GM21381 (cell line): ENCODE measurements around the gene FALEC.
"Not testable (repeated sequence)": the region's sequence is repeated elsewhere in the genome, so short reads cannot be mapped to it uniquely, and the experiment has no call there.

Experiments used
- ATAC-seq: cut with Tn5 transposase; IDR thresholded peaks from one replicate; pipeline ENCODE4 v1.9.1; 2021; ENCODE audit warnings: mild to moderate bottlenecking, moderate library complexity; ENCODE audit not compliant: unreplicated experiment

The FALEC gene

DNA sequence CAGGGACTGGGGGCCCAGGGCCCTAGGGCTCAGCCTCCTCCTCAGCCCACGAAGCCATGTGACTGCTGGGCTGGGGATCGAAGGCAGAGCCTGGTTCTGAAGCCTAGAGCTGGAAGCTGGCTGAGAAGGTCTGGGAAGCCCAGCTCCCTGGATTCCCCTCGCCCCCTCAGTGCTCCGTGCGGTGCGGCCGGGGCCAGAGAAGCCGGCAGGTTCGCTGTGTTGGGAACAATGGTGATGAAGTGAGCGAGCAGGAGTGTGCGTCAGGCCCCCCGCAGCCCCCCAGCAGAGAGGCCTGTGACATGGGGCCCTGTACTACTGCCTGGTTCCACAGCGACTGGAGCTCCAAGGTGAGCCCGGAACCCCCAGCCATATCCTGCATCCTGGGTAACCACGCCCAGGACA lies 42.8 kb downstream of the FALEC start:
- no peak for ATAC-seq

- no peak for ATAC-seq
These were observed 43.5 kb downstream of the FALEC start for GRCh38 chr1:150558761-150559655.

- ATAC-seq = no peak
These were observed 44.1 kb downstream of the FALEC start for GRCh38 chr1:150559656-150560010.

DNA sequence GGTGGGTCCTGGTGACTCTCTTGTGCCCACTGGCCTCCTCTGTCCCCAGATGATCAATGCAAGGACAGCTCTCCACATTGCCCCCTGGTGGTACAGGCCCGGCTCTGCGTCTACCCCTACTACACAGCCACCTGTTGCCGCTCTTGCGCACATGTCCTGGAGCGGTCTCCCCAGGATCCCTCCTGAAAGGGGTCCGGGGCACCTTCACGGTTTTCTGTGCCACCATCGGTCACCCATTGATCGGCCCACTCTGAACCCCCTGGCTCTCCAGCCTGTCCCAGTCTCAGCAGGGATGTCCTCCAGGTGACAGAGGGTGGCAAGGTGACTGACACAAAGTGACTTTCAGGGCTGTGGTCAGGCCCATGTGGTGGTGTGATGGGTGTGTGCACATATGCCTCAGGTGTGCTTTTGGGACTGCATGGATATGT lies 44.5 kb downstream of the FALEC start:
- no peak for ATAC-seq

DNA sequence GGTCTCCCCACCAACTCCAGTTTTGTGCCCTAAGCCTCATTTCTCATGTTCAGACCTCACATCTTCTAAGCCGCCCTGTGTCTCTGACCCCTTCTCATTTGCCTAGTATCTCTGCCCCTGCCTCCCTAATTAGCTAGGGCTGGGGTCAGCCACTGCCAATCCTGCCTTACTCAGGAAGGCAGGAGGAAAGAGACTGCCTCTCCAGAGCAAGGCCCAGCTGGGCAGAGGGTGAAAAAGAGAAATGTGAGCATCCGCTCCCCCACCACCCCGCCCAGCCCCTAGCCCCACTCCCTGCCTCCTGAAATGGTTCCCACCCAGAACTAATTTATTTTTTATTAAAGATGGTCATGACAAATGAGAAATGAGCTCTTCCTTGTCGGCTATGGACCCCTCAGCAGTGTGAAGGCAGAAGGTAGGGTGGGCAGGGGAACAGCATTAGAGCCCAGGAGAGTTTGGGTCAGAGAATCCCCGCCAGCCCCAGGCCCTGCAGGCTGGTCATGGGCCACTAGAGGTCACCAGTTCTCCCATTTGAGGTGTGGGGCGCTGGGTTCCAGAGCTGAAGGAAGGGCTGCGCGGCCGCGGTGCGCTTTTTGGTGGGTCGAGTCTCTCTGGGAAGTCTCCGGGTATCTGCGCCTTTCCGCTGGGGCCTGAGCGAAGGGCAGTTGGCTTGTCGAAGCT lies 45.2 kb downstream of the FALEC start:
- ATAC-seq = peak; percentile 23

DNA sequence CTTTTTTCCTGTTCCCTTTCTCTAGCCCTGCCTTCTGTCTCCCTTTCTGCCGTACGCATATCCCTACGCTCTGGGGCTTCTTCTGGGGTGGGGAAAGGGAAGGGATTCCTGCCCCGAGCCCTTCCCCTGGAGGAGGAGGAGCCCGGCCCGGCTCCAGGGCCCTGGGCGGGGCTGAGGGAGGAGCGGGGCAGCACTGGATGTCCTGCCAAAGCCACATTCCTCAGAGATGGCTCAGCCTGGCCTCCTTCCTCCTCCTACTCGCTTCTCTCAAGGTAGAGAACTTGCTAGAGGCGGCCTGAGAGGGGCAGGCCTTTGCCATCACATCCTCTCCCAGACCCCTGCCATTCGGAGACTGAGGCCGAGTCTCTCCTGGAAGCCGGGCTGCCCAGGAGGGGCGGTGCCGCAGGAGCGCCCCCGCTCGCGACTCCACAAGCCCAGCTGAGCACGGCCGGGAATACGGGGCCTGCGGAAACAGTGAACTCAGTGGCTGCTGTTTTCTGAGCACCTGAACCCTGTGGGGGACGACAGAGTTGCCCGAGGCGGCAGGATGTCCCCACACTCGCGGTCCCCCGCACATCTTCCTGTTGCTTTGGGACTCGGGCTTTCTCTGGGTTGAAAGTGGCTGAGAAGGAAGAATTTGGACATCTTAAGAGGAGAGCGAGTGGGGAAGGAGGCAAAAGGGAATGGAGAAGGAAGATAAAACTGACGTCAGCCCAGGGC lies 45.9 kb downstream of the FALEC start:
- peak; percentile 18 for ATAC-seq

DNA sequence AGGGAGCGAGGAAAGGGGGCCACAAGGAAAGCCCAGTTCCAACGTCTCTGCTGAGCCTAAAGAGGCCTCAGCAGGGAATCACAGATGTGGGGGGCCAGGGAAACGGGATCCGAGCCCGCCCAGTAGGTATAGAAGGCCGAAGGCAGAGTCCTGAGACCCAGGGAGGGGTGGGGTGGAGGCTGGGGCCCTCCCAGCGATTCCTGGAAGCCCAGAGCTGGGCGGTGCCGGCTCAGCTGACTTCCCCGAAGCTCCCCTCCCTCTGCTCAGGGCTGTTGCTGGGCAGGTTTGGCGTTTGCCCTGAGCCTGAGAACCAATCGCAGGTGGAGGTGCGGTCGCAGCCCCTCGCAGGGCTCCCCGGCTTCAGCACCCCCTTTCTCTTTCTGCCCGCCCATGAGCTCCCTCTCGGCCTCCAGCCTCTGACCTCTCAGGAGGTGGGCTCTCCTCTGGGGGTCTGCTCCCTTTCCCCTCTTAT lies 46.5 kb downstream of the FALEC start:
- peak; percentile 34 for ATAC-seq

DNA sequence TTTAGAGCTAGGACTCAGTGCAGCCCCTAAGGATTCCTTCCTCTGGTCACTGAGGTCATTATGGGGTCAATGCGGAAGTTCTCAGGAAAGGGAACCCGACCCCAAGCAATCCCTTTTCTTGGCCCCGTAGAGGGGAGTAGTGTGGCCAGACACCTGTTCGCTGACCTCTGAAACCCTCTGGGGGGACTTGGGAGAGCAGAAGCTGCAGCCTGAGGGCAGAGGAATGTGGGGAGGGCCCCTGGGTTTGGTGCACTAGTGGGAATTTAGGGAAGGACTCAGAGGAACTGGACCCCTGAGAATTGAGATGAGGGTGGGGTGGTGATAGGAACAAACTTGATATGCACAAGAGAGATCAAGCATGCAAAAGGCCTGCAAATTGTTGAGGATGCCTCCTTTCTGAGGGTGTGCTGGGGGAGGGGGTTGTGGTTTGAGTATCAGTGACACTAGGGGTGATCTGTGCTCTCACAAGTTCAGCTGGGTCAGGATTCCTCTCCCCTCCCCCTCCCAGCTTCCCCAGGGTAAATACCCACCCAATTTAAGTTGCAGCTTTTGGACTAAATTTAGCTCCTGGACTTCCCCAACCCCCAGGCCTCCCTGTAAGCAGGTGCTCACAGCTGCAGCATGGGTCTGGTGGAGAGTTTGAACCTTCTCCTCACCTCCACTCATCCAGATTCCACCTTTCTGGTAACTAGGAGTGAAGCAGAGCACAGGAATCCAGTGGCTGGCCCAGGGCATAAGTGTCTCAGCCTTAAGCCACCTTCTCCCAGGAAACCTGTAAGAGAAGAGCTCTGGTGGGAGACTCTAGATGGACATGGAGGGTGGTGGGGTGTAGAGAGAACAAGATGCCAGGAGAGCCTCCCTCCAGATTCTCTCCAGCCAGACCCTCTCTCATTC lies 47.1 kb downstream of the FALEC start:
- peak; percentile 32 for ATAC-seq

- ATAC-seq = peak; percentile 22
These were observed 47.9 kb downstream of the FALEC start for GRCh38 chr1:150563340-150564038.

GRCh38 chr1:150564051-150564991 lies 48.8 kb downstream of the FALEC start:
- ATAC-seq = no peak

DNA sequence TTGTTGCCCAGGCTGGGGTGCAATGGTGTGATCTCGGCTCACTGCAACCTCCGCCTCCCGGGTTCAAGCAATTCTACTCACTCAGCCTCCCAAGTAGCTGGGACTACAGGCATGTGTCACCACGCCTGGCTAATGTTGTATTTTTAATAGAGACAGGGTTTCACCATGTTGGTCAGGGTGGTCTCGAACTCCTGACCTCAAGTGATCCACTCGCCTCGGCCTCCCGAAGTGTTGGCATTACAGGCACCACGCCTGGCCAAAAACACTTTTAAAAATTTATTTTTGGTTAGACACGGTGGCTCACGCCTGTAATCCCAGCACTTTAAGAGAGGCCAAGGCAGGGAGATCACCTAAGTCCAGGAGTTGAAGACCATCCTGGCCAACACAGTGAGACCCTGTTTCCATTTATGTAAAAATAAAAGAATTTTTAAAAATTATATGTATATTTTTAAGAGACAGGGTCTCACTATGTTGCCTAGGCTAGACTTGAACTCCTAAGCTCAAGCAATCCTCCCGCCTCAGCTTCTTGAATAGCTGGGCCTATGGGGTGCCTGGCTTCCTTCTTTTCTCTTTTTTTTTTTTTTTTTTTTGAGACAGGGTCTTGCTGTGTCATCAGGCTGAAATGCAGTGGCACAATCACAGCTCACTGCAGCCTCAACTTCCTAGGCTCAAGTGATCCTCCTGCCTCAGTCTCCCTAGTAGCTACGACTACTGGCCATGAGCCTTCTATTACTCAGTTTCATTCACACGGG lies 49.9 kb downstream of the FALEC start:
- ATAC-seq = not testable (repeated sequence)

- ATAC-seq = no peak
These were observed 51.2 kb downstream of the FALEC start for GRCh38 chr1:150566589-150567340.

GRCh38 chr1:150567341-150567716 lies 51.8 kb downstream of the FALEC start:
- ATAC-seq = peak; percentile 30

- peak; percentile 12 for ATAC-seq
These were observed 52.4 kb downstream of the FALEC start for GRCh38 chr1:150567717-150568593.

DNA sequence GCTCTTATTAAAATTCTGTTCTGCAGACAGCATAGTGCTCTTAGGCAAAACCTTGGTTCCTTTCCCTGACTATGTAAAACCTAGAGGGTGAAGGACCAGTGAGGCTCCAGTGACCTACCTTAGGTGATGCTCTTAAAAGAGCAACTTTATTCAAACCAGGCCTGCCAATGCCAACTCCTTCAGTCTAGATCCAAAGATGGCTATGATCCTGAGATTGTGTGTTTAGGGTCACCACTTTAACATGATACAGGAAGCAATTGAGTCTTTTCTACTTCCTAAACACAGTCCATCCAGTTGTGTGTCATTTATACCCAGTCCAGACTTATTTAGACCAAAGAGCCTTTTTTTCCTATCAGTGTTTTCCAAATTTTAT lies 53.0 kb downstream of the FALEC start:
- no peak for ATAC-seq

DNA sequence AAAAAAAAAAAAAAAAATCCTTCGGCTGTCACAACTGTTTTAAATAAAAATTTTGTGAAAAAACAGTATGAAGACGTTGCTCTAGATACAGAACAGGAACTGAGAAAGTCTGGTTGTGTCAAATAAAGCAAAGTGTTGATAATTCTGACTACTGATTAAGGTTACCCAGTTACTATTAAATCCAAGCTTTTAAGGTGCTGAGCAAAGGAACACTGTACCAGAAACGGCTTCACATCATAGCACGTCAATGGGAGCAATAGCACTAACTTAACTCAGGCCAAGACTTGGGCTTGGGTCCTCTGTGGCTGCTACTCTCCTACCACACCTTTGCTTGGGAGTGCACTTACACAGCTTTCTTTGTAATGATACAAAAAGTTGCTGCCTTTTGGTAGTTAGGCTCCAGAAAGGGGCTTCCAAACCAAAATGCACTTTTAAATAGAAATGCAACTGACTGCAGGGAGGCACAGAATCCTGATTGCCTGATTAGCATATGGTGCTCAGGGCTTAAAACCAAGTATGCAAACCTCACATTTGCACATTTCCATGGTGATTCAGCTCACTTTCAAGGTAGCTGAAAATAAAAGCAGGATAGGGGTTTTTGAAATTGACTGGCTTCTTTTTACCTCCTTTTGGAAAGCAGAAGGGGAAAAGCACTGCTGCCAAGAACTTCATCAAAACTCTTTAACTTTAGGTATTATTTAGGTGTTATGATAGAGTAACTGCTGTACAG lies 57.5 kb downstream of the FALEC start:
- no peak for ATAC-seq
